ENCODE data around the gene KRTAP10-7. TPM values are rescaled to one million over a fixed set of nuclear protein-coding genes. Genes with fewer than 3 reads are reported as not detected.

KRTAP10-7 gene
- total and polyA plus RNA-seq, 2 experiments from 2014 or later, result not detected

- Histone ChIP-seq H3K79me2 (replicated peaks; ENCODE audit: insufficient read depth) (no peaks in the 10 kb centered on the region), H2AFZ (no peak overlapping the region; the same call in 1 of the 2 replicates), H3K27me3 (ENCODE audit: insufficient read depth) (no peaks in the 10 kb centered on the region), H4K20me1 (replicated peaks; ENCODE audit: insufficient read depth) (no peaks in the 10 kb centered on the region), H3K4me2 (no peak overlapping the region), H3K4me1 (ENCODE audit: insufficient read depth) (no peaks in the 10 kb centered on the region), H3K27ac (ENCODE audit: low read depth) (no peak overlapping the region), H3K9me2 (ENCODE audit: insufficient read depth) (no peaks in the 10 kb centered on the region), H3K4me3 (no peak overlapping the region), H3F3A (replicated peaks; ENCODE audit: low read depth) (no peaks in the 10 kb centered on the region), H3K36me3 (ENCODE audit: insufficient read depth) (no peaks in the 10 kb centered on the region)
- Mint-ChIP-seq H3K9me3 (peaks cover 11% of the 10 kb centered on the region), H3K27me3 (ENCODE audit: insufficient read depth, low read depth, poor library complexity) (peaks cover 11% of the 10 kb centered on the region), H3K4me3 (no peak overlapping the region), H3K27ac (no peak overlapping the region), H3K4me1 (peaks cover 16% of the 10 kb centered on the region), H3K36me3 (ENCODE audit: low read depth) (no peaks in the 10 kb centered on the region; the same call in 2 of the 3 replicates)
- no peak for ATAC-seq
- no peak for DNase-seq (ENCODE audit: low spot score)
- TF ChIP-seq CREB1 (CRISPR knock-in tag; IDR thresholded peaks at IDR 0.05; ENCODE audit: low read depth) (no peak), EZH2 (IDR thresholded peaks at IDR 0.05; ENCODE audit: low read depth, unreplicated experiment) (no peak), POLR2AphosphoS5 (IDR thresholded peaks at IDR 0.05; ENCODE audit: low read depth) (no peak), ZNF114 (CRISPR knock-in tag; IDR thresholded peaks at IDR 0.05) (no peak), STAT1 (IDR thresholded peaks at IDR 0.05; ENCODE audit: unreplicated experiment) (no peak), ZNF331 (CRISPR knock-in tag; IDR thresholded peaks at IDR 0.05; ENCODE audit: low read depth) (no peak)
These were observed 2.9 kb downstream of the KRTAP10-7 start for GRCh38 chr21:44603109-44603875.

- Histone ChIP-seq H2AFZ (no peak overlapping the region; the same call in 1 of the 2 replicates), H3K4me3 (no peak overlapping the region), H3K36me3 (ENCODE audit: insufficient read depth) (no peaks in the 10 kb centered on the region), H3K27me3 (ENCODE audit: insufficient read depth) (no peaks in the 10 kb centered on the region), H3F3A (replicated peaks; ENCODE audit: low read depth) (no peaks in the 10 kb centered on the region), H3K79me2 (replicated peaks; ENCODE audit: insufficient read depth) (no peaks in the 10 kb centered on the region), H3K4me1 (ENCODE audit: insufficient read depth) (no peaks in the 10 kb centered on the region), H3K27ac (ENCODE audit: low read depth) (no peak overlapping the region), H3K9me2 (ENCODE audit: insufficient read depth) (no peaks in the 10 kb centered on the region), H4K20me1 (replicated peaks; ENCODE audit: insufficient read depth) (no peaks in the 10 kb centered on the region), H3K4me2 (no peak overlapping the region)
- DNase-seq (ENCODE audit: low spot score), result no peak
- TF ChIP-seq EZH2phosphoT487 (IDR thresholded peaks at IDR 0.05; ENCODE audit: unreplicated experiment) (no peak), EZH2 (IDR thresholded peaks at IDR 0.05; ENCODE audit: low read depth, unreplicated experiment) (no peak)
- Mint-ChIP-seq H3K27me3 (ENCODE audit: insufficient read depth, low read depth, poor library complexity) (peaks cover 11% of the 10 kb centered on the region), H3K4me3 (no peak overlapping the region), H3K9me3 (peaks cover 8% of the 10 kb centered on the region), H3K36me3 (ENCODE audit: low read depth) (no peaks in the 10 kb centered on the region; the same call in 1 of the 3 replicates), H3K27ac (no peak overlapping the region), H3K4me1 (peaks cover 10% of the 10 kb centered on the region; the same call in 2 of the 3 replicates)
- ATAC-seq, result no peak
These were observed 3.5 kb downstream of the KRTAP10-7 start for GRCh38 chr21:44603911-44604310.

GRCh38 chr21:44606495-44606894 is 6.1 kb downstream of the KRTAP10-7 start:
- Mint-ChIP-seq H3K27me3 (ENCODE audit: insufficient read depth, low read depth, poor library complexity) (peaks cover 3% of the 10 kb centered on the region), H3K27ac (no peak overlapping the region), H3K36me3 (ENCODE audit: low read depth) (peaks cover 16% of the 10 kb centered on the region), H3K4me3 (no peak overlapping the region), H3K9me3 (peaks cover 34% of the 10 kb centered on the region), H3K4me1 (no peaks in the 10 kb centered on the region; the same call in 2 of the 3 replicates)
- Histone ChIP-seq H3K4me2 (no peak overlapping the region), H3K36me3 (ENCODE audit: insufficient read depth) (0 out of 2 replicates have a peak, but pooled peaks cover 4% of the 10 kb centered on the region), H3K4me1 (ENCODE audit: insufficient read depth) (no peaks in the 10 kb centered on the region), H3K9me2 (ENCODE audit: insufficient read depth) (no peaks in the 10 kb centered on the region), H3K27ac (ENCODE audit: low read depth) (no peak overlapping the region), H4K20me1 (replicated peaks; ENCODE audit: insufficient read depth) (no peaks in the 10 kb centered on the region), H3K4me3 (no peak overlapping the region), H3K79me2 (replicated peaks; ENCODE audit: insufficient read depth) (no peaks in the 10 kb centered on the region), H3F3A (replicated peaks; ENCODE audit: low read depth) (no peaks in the 10 kb centered on the region), H2AFZ (no peak overlapping the region), H3K27me3 (ENCODE audit: insufficient read depth) (no peaks in the 10 kb centered on the region)
- DNase-seq (ENCODE audit: low spot score) (no peak), ATAC-seq (no peak)
- no peak for TF ChIP-seq REST (IDR thresholded peaks at IDR 0.05; ENCODE audit: unreplicated experiment)
